Stimulated activated CD8-positive, alpha-beta memory T cell treated with anti-CD3 and anti-CD28 coated beads, Interleukin-15, amount 100 ng/mL, for 1 hour (primary cell): Measurements from ENCODE around the gene CREB5.

Experiments
- DNase-seq: peaks from one replicate; pipeline ENCODE4 v3.0.0-alpha.2; 2020; ENCODE audit warnings: low read depth

Gene CREB5

DNA sequence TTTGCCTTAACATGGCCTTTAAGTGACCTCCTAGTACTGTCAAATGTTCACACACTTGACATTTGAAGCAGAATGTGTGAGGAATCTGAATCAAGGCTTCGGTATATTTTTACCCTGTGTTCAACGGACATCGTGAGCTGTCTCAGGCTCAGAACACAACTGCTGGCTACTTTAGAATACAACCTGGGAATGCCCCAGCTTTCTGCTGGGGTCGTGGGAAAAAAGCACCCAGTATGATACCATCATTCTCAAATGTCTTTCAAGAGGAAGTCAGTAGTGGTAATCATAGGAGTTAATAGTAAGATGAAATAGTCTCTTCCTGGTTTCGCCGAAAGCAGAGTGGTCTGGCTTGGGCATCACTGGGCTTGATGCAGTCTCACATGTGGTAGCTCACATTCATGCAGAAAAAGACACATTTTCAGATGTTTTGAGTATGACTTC is 67.2 kb downstream of the CREB5 start:
- DNase-seq, result no peak

DNA sequence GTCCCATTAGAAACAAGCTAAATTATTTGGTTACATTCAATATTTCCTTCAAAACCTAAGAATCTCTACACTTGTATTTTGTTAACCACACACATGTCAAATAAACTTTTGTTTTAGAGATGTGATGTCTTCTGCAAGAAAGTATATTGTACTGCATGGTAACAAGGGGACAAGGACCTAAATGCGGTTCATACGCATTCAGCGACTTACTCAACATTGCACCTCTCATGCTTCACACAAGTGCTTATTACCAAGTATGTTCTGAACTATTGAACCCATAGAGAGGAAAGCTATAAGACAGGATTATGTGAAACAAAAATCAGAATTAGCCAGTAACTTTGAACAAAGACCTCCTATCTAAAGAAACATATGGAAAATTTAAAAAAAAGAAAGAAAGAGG is 68.3 kb downstream of the CREB5 start:
- DNase-seq, result no peak

DNA sequence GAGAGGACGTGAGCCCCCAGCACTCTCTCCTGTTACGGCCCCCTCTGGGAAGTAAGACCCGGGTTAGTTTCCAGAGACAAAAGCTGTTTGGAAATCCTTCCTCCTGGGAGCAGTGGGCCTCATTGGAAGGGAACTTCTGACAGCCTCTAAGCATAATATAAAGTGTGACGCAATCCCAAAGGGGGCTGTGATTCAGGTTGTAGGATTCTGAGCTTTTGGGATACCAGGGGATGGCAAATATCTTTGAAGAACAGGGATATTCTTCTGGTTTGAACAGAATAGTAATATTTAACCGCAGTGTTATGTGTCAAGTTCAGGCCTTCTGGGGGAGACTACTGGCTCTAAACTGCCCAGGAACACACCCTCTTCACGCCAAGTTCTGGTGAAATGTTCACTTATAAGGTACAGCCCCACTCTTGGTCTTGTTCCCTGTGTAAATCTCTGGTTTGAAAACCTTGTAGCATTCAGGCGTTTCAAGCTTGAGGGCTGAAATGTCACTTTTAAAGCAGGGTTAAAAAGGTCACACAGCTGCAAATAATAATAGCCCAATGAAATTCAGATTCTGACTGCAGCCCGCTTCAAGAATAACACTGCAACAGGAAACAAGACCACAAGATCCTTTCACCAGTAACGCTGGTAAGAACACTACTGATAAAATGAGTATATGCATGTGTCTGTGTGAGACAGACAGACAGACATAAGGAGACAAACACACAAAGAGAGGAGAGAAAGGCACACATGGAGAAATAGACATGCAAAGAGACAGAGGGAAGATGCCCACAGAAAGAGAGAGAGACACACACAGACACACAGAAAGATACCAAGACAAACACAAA is 69.0 kb downstream of the CREB5 start:
- no peak for DNase-seq

DNA sequence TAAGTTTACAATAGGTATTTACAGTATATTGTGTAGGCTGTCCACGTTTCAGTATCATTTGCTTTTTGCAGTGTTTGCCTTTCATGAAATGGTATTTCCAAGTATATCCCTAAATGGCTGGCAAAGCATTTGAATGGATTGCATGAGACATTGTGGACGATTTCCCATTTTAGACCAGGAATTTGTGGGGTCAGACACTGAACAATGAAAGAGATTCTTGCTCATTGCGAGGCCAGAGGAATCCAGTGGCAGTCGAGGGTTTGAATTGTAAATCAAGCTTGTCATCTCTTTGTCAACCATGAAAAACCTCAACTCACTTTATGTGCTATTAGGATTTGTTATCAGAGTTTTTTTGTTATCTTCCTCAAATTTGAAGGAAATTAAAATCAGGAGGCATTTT is 70.8 kb downstream of the CREB5 start:
- DNase-seq, result no peak

DNA sequence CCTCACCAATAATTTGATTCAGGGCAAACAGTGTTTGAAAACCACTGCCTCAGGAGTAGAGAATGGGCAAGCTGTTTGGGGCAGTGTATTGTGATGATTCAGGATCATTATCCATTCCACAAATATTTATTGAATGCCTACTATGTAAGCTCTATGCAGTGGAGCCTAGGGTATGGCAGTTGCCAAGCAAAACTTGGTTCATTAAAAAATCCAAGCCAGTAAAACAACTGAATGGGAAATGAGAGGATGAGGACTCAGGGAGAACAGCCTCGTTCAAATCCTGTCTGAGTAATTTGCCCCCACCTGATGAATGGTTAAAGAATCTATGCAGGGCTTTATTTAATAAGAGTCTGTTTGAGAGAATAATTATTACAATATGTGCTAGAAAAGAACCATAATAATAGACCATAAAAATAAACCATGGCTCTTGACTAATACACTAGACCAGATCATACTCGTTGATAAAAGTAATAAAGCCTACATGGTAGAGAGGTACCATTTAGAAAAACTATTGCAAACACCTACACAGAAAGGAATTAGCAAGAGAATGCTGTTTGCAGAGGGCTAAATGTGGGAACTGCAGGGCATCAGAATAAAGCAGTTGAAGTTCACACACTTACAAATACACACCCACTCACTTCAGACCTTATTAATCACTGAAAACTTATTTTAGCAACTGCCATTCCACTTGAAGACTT is 71.7 kb downstream of the CREB5 start:
- no peak for DNase-seq

DNA sequence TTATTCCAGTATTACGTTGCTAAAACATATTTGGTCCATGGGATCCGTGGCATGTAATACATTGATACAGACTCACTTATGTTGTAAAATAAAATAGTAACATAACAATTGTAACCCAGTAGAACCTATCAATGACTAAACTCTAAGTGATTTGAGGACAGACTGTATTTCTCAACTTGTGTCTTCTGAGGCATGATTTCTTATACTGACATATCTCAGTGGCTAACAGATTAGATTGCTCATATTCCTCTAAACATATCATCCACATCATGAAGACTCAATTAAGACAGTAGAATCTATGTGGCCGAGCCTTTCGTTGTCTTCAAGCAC is 72.3 kb downstream of the CREB5 start:
- no peak for DNase-seq

DNA sequence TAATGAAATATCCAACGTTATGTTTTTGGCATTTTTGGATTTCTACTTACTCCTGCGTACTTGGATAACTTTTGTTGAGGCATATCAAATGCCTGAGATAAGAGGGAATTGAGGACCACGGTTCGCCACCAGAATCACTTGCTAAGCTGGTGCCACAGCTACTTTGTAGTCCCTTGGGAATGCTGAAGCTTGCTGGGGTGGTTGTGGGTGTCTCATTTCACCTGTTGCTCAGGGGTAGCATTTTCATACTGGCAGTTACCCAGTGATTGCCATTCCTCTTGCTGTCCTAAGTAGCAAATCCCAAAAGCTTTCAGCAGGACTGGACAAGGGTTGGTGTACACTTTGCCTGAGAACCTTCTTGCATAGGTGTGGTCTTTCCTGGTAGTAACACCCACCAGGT is 75.2 kb downstream of the CREB5 start:
- DNase-seq, result no peak

DNA sequence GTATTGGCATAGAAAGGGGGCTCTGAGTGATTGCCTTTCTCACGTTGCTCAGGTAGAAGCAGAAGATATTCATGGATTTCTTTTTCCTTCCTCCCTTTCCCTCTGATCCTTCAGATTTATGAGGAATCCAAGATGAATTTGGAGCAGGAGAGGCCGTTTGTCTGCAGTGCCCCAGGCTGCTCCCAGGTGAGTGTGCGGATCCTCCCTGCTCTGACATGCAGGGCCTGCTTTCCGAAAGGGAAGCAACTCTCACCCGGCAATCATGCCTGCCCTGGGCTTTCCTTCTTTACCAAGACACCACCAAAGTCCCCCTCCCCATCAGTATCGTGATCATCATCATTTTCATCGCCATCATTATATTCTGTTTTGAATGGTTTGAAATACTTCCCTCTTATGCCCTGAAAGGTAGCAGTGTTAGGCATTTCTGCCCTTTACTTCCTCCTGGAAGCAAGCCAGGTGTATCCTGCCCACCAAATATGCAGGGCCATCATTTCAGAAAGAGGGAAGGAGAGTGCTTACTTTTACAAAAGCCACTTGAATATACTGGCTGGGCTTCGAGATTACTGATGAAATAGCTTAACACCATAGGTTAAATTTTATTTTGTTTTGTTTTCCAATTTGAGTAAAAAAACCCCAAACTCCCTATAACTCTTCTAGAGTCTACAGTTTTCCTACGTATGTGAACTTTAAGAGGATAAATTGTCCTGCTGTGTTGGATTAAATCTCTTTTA is 75.9 kb downstream of the CREB5 start:
- no peak for DNase-seq

DNA sequence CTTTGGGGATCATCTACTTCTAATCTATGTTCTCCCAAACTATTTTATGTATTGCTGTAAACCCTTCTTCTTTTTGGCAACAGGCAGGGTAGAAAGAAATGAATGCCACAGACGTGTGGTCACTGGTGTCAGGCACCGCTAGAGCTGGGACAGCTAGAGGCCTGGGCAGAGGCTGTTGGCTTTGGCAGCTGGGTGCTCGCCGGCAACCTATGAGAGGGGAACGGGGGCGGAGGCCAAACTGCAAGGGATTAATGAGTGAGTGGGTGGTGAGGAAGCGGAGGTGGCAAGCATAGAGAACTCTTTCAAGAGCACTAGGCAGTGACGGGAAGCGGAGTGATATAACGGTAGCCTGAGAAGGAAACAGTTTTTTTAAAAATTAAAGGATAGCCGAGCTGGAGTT is 78.5 kb downstream of the CREB5 start:
- no peak for DNase-seq

DNA sequence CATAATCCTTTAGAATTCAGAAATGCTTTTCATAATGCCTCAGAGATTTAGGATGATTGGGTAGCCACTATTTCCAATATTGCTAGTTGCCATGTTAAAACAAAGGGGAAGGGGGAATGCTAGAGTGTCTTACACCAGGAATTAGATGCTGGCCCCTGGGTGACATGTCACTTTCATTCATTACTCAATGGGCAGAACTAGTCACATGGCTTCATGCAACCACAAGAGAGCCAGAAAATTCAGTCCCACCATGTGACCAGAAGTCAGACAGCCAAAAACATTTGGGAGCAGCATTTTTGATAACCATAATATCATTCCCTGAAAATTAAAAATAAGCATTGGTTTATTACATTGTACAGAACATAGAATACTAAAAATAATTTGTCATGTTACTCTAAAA is 81.2 kb downstream of the CREB5 start:
- DNase-seq, result no peak

DNA sequence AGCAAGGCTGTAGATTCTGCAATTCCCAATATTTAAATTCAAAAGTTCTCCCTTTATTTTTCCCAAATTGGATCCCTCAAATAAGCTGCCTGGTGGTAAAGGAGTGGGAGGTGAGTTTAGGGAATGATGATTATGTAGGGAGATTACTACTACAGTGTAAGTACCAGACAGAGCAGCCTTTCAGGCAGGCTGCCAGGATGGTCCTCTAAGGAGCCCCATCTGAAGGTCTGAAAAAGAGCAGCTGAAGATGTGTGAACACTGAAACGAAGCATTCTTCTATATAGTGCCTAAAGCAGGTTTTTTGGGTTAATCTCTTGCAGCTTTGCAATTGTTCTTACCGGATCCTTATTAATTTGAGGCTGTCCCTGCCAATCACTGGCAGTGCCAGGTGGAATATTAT is 84.7 kb downstream of the CREB5 start:
- no peak for DNase-seq

DNA sequence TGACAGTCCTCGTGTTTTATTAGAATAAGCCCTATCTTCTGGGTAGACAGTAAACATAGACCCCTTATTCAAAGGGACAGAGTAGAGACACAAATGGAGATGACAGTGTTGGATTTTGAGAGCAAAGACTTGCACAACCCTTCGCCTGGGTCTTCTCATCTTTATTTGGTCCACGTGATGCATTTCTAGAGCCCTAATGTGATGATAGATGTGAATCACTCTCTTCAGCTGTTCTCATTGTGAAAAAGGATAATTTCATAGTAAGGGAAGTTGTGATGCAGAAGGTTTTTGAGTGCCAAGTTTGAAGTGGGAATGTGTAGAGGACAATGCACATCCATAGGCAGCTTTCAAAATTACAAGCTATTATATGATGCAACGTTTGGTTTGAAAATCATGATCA is 86.3 kb downstream of the CREB5 start:
- DNase-seq, result no peak

DNA sequence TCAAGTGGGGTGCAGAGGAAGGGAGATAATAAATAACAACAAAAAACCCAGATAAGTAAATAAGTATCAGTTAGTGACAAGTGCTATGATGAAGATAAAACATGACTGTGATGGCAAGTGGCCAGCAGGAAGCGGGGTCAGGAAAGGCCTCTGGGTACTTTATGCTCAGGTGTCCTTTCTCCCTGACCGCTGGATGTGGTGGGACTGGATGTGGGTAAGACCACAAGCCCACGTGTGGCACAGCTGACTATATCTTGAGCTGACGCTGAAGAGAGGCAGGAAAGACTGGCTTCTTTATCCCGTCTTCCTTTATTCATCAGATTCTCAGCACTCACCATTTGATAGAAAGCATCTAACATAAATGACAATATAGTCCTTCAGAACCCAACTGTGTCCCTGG is 87.8 kb downstream of the CREB5 start:
- DNase-seq, result no peak

DNA sequence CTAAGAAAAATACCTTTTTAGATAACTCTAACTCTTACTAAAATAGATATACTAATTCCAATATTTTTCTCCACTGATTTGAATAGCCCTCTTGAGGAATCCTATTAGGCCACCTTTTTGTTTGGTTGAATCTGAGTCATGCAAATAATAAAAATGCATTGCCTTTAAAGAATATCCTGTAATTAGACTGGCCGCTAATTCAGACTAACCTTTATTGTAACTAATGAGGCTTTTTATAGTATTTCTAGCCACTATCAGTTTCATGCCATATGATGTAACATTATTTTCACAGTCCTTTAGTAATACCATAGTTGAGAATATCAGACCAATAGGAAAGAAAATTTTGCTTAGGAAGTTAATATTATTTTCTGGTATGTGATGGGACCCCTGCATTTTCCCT is 90.1 kb downstream of the CREB5 start:
- no peak for DNase-seq

DNA sequence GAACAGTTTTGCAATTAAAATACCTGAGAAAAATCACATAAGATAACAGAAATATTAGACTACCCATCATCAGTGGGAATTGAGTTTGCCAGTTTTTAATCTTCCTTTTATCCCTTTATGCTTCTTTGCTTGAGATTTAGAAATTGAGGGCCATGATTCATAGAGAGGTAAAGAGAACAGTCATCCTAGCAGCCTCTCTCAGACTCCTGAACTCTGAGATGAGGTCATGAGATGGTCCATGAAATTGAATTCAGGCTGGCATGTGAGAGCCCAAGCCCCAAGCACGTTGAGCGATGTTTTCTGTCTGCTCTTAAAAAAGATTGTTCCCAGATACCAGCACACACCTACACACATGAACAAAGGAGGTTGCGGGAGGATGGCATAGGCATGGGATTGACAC is 91.1 kb downstream of the CREB5 start:
- DNase-seq, result no peak

DNA sequence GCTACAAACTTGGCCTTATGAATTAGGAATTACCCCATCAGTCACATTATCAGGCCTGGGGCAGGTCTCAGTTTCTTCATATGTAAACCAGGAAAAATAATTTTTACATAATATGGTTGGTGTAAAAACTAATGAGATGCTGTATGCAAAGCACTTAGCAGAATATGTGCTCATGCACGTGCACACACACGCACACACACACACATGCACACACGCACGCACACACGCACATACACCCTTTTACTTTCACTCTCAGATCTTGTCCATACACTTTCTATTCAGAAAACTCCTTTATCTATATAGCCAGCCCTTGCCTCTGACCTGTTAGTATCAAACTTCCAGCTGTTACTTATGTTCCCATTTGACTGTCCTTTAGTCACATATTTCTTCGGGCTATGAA is 92.7 kb downstream of the CREB5 start:
- DNase-seq, result no peak

DNA sequence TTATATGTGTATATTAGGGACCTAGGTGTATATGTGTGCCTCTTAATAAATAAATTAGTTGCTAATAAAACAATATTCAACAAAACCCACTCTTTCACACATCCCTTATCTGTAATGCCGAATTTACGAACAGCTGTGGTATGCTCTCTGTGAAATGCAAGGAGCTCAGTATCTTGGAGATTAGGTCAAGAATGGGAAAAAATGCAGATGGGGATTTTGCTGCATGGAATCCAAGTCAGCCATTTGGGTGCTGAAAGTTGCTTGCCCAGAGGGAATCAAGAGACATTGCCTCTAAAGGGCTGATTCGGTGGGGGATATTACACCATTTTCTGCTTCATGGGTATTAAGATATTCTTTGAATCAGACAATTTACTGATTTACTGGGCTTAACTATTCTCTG is 93.5 kb downstream of the CREB5 start:
- DNase-seq, result no peak

DNA sequence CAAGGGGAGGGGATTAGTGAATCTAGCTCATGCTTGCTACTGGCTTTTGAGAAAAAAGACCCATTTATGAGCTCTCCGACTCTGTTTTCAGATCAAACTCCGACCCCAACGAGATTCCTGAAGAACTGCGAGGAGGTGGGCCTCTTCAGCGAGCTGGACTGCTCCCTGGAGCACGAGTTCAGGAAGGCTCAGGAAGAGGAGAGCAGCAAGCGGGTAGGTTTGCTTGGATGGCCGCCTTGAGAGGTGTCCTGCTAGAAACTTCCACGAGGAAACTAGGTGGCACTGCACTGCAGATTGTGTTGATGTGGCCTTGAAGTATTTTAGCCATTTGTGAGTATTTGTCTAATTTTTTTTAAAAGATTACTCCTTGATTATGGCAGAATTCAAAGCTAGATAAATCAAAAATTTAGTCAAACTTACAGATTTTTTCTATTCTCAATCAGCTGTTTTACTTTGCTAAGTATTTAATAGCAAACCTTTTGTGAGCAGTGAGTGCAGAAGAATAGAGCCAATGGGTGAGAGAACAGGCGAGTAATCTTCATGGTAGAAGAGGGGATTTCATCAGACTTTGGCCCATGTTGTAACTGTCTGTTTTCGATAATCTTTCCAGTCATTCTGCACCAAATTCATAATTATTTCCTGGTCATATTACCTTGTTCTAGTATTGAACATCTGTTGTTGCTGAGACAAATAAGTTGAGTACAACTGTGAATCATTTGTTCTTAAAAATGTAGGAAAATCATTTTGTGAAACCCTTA is 95.4 kb downstream of the CREB5 start:
- DNase-seq, result no peak

DNA sequence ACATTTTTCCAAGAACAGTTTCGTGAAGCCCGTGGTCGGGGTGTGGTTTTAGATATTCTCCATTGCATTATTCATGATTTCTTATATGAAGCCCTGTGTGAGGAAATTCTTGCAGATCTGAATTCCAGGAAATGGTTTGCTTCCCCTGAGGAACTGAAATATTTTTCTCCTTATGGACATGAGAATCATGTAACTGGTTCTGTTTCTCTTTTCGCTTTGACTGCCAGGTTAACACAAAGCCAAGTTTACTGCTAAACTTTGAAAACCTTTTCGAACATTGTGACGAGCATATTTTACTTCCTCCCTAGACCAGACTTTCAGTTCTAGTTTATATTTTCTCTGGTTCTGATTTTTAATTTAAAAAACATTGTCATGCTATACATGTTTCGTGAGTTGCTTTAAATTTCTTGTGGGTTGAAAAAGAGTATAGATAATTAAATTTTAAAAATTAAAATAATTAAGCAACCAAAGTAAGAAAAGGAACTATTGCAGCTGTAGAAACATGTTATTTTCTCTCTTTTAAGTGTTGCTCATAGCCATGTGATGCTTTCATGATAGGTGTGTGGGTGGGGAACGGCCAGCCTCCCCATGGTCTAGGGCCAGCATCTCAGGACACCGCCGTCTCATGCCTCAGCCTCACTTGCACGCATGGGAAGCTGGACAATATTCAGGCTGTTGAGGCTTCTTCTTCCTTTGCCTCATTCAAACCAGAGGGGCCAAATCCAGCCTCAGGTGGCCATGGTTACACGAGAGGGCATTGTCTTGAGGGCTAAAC is 97.1 kb downstream of the CREB5 start:
- no peak for DNase-seq

DNA sequence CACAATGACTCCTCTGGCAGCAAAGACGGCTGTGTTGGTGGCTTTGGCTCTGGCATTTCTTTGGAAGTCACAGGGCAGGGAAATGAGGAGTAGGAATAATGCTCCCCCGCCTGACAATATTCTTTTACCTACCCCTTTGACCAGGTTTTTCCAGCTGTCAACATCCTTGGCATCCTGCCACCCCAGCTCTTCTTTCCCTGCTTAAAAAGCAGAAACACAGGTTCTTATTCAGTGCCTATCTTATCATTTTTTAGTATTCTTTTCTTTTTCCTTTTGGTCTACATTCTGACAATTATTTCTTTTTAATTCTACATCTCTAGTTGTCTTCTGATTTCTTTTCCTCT is 97.7 kb downstream of the CREB5 start:
- no peak for DNase-seq

DNA sequence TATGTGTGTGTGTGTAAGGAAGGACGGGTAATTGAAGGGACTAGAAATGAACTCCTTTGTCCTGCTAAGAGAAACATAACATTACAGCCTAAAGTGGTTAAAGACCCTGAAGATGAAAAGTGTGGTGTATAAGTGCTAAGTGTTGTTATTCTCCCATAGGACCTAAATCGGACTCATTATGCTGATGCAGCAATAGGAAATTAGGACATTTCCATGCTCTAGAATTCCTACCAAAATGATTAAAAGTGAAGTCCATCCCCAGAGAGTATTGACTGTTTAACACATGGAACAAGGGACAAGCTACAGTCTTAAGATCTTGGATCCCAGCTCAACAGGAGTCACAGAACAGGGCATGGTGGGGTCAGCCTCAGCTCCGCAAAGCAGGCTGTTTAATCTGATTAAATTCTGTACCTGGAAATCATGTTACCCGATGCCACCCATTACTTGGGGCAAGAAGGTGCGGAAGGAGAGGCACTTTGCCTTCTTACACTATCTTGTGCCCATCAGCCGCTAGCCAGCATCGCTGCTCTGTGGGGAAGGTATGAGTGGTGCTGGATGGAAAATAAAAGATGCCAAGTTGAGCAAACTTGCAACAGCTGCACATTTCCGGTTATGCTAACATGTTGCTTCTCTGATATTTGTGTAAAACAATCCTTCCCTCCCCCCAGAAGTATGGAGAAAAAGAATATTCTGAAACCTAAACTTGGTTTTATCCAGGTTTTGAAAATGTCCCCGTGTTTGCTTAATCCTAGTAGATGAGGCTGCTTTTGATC is 100.5 kb downstream of the CREB5 start:
- DNase-seq, result no peak
